ENCODE results near the gene FLT1.

The FLT1 gene

GRCh38 chr13:28316129-28316528 lies 178.8 kb downstream of the FLT1 start:
- Histone ChIP-seq H3K9me2 (replicated peaks; ENCODE audit: control insufficient read depth, low read length) (no peaks in the 10 kb centered on the region), H3K79me2 (ENCODE audit: control insufficient read depth, low read length) (no peaks in the 10 kb centered on the region), H3K36me3 (ENCODE audit: control insufficient read depth, low read length) (no peaks in the 10 kb centered on the region), H3K4me1 (ENCODE audit: control insufficient read depth, low read length) (no peaks in the 10 kb centered on the region), H3K4me2 (ENCODE audit: low read length) (no peak overlapping the region), H3K27ac (ENCODE audit: low read depth, low read length) (no peak overlapping the region), H3F3A (ENCODE audit: control insufficient read depth, insufficient read depth) (no peaks in the 10 kb centered on the region), H3K4me3 (ENCODE audit: low read length) (no peak overlapping the region), H4K20me1 (ENCODE audit: control insufficient read depth, insufficient read depth, low read depth, low read length) (no peaks in the 10 kb centered on the region; the same call in 1 of the 2 replicates), H3K27me3 (ENCODE audit: control insufficient read depth, low read length) (no peaks in the 10 kb centered on the region), H3K9me3 (ENCODE audit: control insufficient read depth, insufficient read depth, low read length) (no peaks in the 10 kb centered on the region)
- TF ChIP-seq EZH2phosphoT487 (IDR thresholded peaks at IDR 0.05; ENCODE audit: borderline replicate concordance, low read length) (no peak), CTCF (IDR thresholded peaks at IDR 0.05; ENCODE audit: low read depth, low read length, poor library complexity, severe bottlenecking) (no peak)

GRCh38 chr13:28314879-28315278 lies 180.0 kb downstream of the FLT1 start:
- TF ChIP-seq CTCF (IDR thresholded peaks at IDR 0.05; ENCODE audit: low read depth, low read length, poor library complexity, severe bottlenecking) (no peak), EZH2phosphoT487 (IDR thresholded peaks at IDR 0.05; ENCODE audit: borderline replicate concordance, low read length) (no peak)
- H3K27me3 ChIP-seq (ENCODE audit: control insufficient read depth, low read length) = no peaks in the 10 kb centered on the region
- H4K20me1 ChIP-seq (ENCODE audit: control insufficient read depth, insufficient read depth, low read depth, low read length) = no peaks in the 10 kb centered on the region; the same call in 1 of the 2 replicates
- no peaks in the 10 kb centered on the region for H3K79me2 ChIP-seq (ENCODE audit: control insufficient read depth, low read length)
- no peak overlapping the region for H3K27ac ChIP-seq (ENCODE audit: low read depth, low read length)
- H3K9me3 ChIP-seq (ENCODE audit: control insufficient read depth, insufficient read depth, low read length) = no peaks in the 10 kb centered on the region
- no peaks in the 10 kb centered on the region for H3K9me2 ChIP-seq (replicated peaks; ENCODE audit: control insufficient read depth, low read length)
- no peak overlapping the region for H3K4me3 ChIP-seq (ENCODE audit: low read length)
- no peak overlapping the region for H3K4me2 ChIP-seq (ENCODE audit: low read length)
- H3F3A ChIP-seq (ENCODE audit: control insufficient read depth, insufficient read depth) = no peaks in the 10 kb centered on the region
- no peaks in the 10 kb centered on the region for H3K4me1 ChIP-seq (ENCODE audit: control insufficient read depth, low read length)
- H3K36me3 ChIP-seq (ENCODE audit: control insufficient read depth, low read length) = no peaks in the 10 kb centered on the region

- peak; percentile 49 for TF ChIP-seq CTCF (IDR thresholded peaks at IDR 0.05; ENCODE audit: low read depth, low read length, poor library complexity, severe bottlenecking)
- TF ChIP-seq EZH2phosphoT487 (IDR thresholded peaks at IDR 0.05; ENCODE audit: borderline replicate concordance, low read length) = no peak
- Histone ChIP-seq H3K36me3 (ENCODE audit: control insufficient read depth, low read length) (no peaks in the 10 kb centered on the region), H3K79me2 (ENCODE audit: control insufficient read depth, low read length) (no peaks in the 10 kb centered on the region), H3K4me3 (ENCODE audit: low read length) (no peak overlapping the region), H4K20me1 (ENCODE audit: control insufficient read depth, insufficient read depth, low read depth, low read length) (no peaks in the 10 kb centered on the region; the same call in 1 of the 2 replicates), H3K27me3 (ENCODE audit: control insufficient read depth, low read length) (no peaks in the 10 kb centered on the region), H3K27ac (ENCODE audit: low read depth, low read length) (no peak overlapping the region), H3K9me3 (ENCODE audit: control insufficient read depth, insufficient read depth, low read length) (no peaks in the 10 kb centered on the region), H3F3A (ENCODE audit: control insufficient read depth, insufficient read depth) (no peaks in the 10 kb centered on the region), H3K4me1 (ENCODE audit: control insufficient read depth, low read length) (no peaks in the 10 kb centered on the region), H3K4me2 (ENCODE audit: low read length) (no peak overlapping the region), H3K9me2 (replicated peaks; ENCODE audit: control insufficient read depth, low read length) (no peaks in the 10 kb centered on the region)
Observed at GRCh38 chr13:28313579-28313978, 181.3 kb downstream of the FLT1 start.

All from DOHH2 (cell line).